Fibroblast of villous mesenchyme (primary cell): ENCODE measurements around the gene ZNF385B. TPM values are rescaled to one million over a fixed set of nuclear protein-coding genes. Genes with fewer than 3 reads are reported as not detected.

Experiments
- DNase-seq: peaks from one replicate; pipeline ENCODE4 v3.0.0-alpha.2; 2010; ENCODE audit warnings: low read depth
- H3K4me3 ChIP-seq: 2 replicates; pipeline ENCODE4 v1.5.1; 2011; ENCODE audit warnings: low read depth, mild to moderate bottlenecking, low read length
- CTCF ChIP-seq: IDR thresholded peaks from 2 replicates; pipeline ENCODE4 v1.5.1; 2012; ENCODE audit warnings: low read depth, mild to moderate bottlenecking, low read length; ENCODE audit not compliant: insufficient read depth
- total RNA-seq: library from RNA; depleted of rRNA; stranded (reverse); fragments of >200 nt; gene quantifications from 2 replicates; pipeline ENCODE4 v1.2.3, GENCODE V29; 2012

Gene ZNF385B
- total RNA-seq, 1 donor, result not detected

GRCh38 chr2:179579800-179580199, 281.6 kb downstream of the ZNF385B start:
- DNase-seq, result no peak
- H3K4me3 ChIP-seq, result no peak overlapping the region
- TF ChIP-seq CTCF, result no peak

DNA sequence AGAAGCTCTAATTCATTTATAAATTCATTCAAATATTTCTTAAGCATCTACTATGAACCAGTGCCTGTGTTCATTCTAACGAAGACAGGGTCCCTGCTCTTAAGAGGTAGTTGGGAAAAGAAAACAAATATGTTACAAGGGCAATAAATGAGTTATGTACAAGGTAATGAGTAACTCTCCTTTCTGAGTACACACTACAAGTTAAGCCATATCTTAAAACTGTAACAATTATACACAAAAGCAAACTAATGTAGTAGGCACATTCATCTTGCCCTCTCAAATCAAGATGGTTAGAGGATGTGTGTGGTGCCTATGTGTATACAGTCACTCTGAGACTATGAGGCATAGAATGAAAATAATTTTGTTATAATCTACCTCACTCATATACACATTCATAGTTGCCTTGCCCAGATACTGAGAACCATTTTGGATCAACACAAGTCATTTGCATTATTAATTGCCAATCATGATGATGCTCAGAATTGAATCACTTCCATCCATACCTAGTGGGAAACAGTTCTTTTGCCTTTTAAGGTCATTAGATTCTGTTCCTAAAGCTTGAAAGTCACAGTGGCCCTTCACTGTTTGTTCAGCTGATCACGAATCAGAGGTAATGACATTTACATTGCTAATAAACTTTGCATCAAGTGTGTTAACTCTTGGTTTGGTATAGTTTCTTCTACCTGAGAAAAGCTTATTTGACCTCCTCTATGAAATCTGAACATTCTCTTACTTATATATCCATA, 283.1 kb downstream of the ZNF385B start:
- no peak for DNase-seq
- TF ChIP-seq CTCF, result no peak
- H3K4me3 ChIP-seq, result no peak overlapping the region

GRCh38 chr2:179574061-179574519, 287.3 kb downstream of the ZNF385B start:
- DNase-seq, result no peak
- TF ChIP-seq CTCF, result no peak

DNA sequence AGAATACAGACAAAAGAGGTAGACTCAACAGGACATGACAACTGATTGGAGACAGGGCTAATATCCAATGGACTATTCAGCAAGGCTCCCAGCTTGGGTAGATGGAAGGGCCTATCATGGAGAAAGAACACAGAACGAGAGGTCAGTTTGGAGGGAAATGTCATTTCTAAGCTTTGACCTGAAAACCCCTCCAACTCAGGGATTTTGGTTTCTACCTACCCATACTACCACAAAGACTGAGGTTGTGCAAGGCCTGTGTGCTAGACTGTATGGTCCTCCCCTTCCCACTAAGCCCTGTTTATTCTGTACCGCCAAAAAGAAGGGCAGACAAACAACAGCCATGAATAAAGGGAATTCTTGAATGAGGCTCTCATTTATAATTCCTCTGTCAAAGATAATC, 288.9 kb downstream of the ZNF385B start:
- no peak for DNase-seq
- H3K4me3 ChIP-seq, result no peak overlapping the region
- TF ChIP-seq CTCF, result no peak

More at GRCh38 chr2:179574061-179574519, 287.3 kb downstream of the ZNF385B start:
- no peak overlapping the region for H3K4me3 ChIP-seq

DNA sequence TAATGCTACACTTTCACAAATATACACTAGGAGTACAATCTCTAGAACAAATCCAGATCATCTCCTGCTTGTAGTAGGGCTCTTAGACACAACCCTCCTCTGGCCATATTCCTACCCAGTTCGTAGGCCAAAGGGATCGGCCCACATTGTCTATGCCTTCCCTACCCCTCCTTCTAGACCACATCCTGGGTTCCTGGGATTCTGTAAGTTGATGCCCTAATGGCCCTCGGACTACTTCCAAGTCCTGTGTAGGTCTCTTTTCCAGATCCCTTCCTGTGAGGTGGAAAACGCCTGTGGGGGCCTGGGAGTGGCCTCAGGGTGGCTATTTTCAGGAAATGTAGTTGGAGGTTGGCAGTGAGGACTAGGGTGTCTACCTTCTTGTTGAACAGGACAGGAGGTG, 289.7 kb downstream of the ZNF385B start:
- TF ChIP-seq CTCF, result no peak
- H3K4me3 ChIP-seq, result no peak overlapping the region

DNA sequence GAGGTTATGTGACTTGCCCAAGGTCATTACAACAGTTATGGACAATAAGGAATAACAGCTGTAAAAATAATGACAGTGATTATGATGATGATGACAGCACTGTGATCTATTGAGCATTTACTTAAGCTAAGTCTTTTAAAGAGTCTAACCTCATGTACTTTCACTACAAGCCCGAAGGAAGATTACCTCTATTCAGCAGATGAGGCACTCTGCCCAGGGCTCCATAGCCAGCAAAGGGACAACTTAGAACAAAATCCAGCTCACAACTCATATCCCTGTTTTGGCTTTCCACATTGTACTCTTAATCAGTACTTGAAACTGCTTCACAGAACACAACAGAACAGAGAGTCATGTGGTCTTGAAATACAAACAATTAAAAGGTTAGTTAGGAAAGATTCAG, 290.2 kb downstream of the ZNF385B start:
- TF ChIP-seq CTCF, result no peak
- peak; percentile 6 for DNase-seq
- H3K4me3 ChIP-seq, result no peak overlapping the region

More for the DNA sequence above, 289.7 kb downstream of the ZNF385B start:
- no peak for DNase-seq
